NCI-H2171 (cell line): ENCODE measurements around the gene LBR.

Experiments used
- DNase-seq: peaks from one replicate; lab custom pipeline; 2025; lab: John Stamatoyannopoulos, UW

LBR gene

GRCh38 chr1:225373155-225373554 is 54.7 kb downstream of the LBR start:
- no peak for DNase-seq

- DNase-seq: no peak
These were observed 56.4 kb downstream of the LBR start for GRCh38 chr1:225371366-225372010.

- DNase-seq: no peak
These were observed 59.7 kb downstream of the LBR start for GRCh38 chr1:225368036-225368552.

GRCh38 chr1:225366552-225366951 is 61.3 kb downstream of the LBR start:
- no peak for DNase-seq

- no peak for DNase-seq
These were observed 61.8 kb downstream of the LBR start for GRCh38 chr1:225366018-225366417.

GRCh38 chr1:225364439-225364838 is 63.4 kb downstream of the LBR start:
- no peak for DNase-seq

- no peak for DNase-seq
These were observed 65.0 kb downstream of the LBR start for GRCh38 chr1:225362805-225363204.

- no peak for DNase-seq
These were observed 66.7 kb downstream of the LBR start for GRCh38 chr1:225361176-225361575.

- DNase-seq: no peak
These were observed 67.7 kb downstream of the LBR start for GRCh38 chr1:225360119-225360518.

GRCh38 chr1:225355863-225356262 is 72.0 kb downstream of the LBR start:
- DNase-seq: no peak

- DNase-seq: no peak
These were observed 72.9 kb downstream of the LBR start for GRCh38 chr1:225354906-225355305.
